ENCODE data around the gene ARHGAP22. TPM values are rescaled to one million over a fixed set of nuclear protein-coding genes. Genes with fewer than 3 reads are reported as not detected.

Gene ARHGAP22
- total and polyA plus RNA-seq, 11 donors, result 1.1 to 9.5 (median 2.8) TPM

DNA sequence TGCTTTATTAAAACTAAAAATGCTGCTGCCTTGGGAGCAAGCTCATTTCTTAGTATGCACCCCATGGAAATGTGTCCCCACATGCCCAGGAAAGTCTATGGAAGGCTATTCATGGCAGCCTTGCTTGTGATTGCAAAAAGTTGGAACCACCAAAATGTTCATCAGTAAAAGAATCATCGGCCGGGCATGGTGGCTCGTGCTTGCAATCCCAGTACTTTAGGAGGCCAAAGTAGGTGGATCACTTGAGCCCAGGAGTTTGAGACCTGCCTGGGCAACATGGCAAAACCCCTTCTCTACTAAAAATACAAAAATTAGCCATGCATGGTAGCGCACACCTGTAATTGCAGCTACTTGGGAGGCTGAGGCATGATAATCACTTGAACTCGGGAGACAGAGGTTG is 79.8 kb downstream of the ARHGAP22 start:
- H3K36me3 ChIP-seq, result no peaks in the 10 kb centered on the region
- intact Hi-C loops (cut with DNase I), result no loop called here
- no peak overlapping the region for H3K4me3 ChIP-seq
- H3K4me1 ChIP-seq, result peaks cover 0 to 21% (median 11%) of the 10 kb centered on the region in 12 donors
- TF ChIP-seq POLR2A (IDR thresholded peaks at IDR 0.05) (no peak), CTCF (IDR thresholded peaks at IDR 0.05) (no peak)
- H3K27ac ChIP-seq, result no peak overlapping the region
- 94 to 98% (median 96%) methylated on average over 5 of the region's 5 CpGs for WGBS, 4 donors
- H3K27me3 ChIP-seq, result peaks cover 0 to 25% (median 0%) of the 10 kb centered on the region in 9 donors
- no peaks in the 10 kb centered on the region for H3K9me3 ChIP-seq
- no peak for DNase-seq
- no peak for ATAC-seq

GRCh38 chr10:48523820-48524758 is 80.8 kb downstream of the ARHGAP22 start:
- intact Hi-C loops (cut with DNase I), result no loop called here
- Histone ChIP-seq H3K27ac (no peak overlapping the region), H3K36me3 (no peaks in the 10 kb centered on the region), H3K4me3 (peak overlapping the region; percentile 7 to 62 (median 52)), H3K4me1 (peaks cover 0 to 21% (median 11%) of the 10 kb centered on the region in 12 donors), H3K27me3 (peaks cover 0 to 25% (median 0%) of the 10 kb centered on the region in 9 donors), H3K9me3 (no peaks in the 10 kb centered on the region)
- TF ChIP-seq POLR2A (IDR thresholded peaks at IDR 0.05) (no peak), CTCF (IDR thresholded peaks at IDR 0.05) (peak in 11 of 12 donors; percentile 35 to 64 (median 43))
- 5 to 9% (median 6%) methylated on average over 39 to 93 of the region's 93 CpGs for WGBS, 4 donors
- DNase-seq (no peak), ATAC-seq (peak in 2 of 4 donors; percentile 52 to 53)

- Histone ChIP-seq H3K4me1 (peaks cover 0 to 25% (median 11%) of the 10 kb centered on the region in 12 donors), H3K27ac (no peak overlapping the region), H3K36me3 (no peaks in the 10 kb centered on the region), H3K27me3 (peaks cover 0 to 25% (median 0%) of the 10 kb centered on the region in 9 donors), H3K4me3 (peak overlapping the region; percentile 7 to 62 (median 52)), H3K9me3 (no peaks in the 10 kb centered on the region)
- TF ChIP-seq POLR2A (IDR thresholded peaks at IDR 0.05) (no peak), CTCF (IDR thresholded peaks at IDR 0.05) (no peak)
- 2 to 60% (median 3%) methylated on average over 1 to 47 of the region's 47 CpGs for WGBS, 4 donors
- intact Hi-C loops (cut with DNase I), result no loop called here
- ATAC-seq, result peak in 3 of 4 donors; percentile 67 to 86 (median 79)
- DNase-seq, result peak; percentile 53 to 83 (median 69)
Observed at GRCh38 chr10:48523212-48523819, 81.6 kb downstream of the ARHGAP22 start.

All from heart left ventricle (tissue), 16 donors.